HCT116 (cell line): ENCODE data around the gene MARCKS. TPM values are rescaled to one million over a fixed set of nuclear protein-coding genes. Genes with fewer than 3 reads are reported as not detected.

ENCODE experiments used
- ATAC-seq: fragments of 200-7000 bp; cut with Tn5 transposase; 2 replicates; pipeline ENCODE4 v1.9.1; 2020; ENCODE audit warnings: mild to moderate bottlenecking, moderate library complexity
- BruUV-seq: library from RNA; stranded (reverse); fragments of 400-500 nt; replicated peaks from 2 replicates; lab custom pipeline; 2021; lab: Mats Ljungman, UMichigan
- CTCF ChIA-PET: fragments of 300-600 bp; sonication (Branson Sonifier 250); formaldehyde crosslinking; loops from one replicate; lab custom pipeline; 2021; ENCODE audit warnings: antibody characterized with exemption; lab: Charles Lee
- POLR2A ChIA-PET: fragments of 300-600, 350-600 bp; sonication (Branson Sonifier 250); formaldehyde crosslinking; loops from one replicate; lab custom pipeline; 2021; ENCODE audit warnings: antibody characterized with exemption; lab: Charles Lee
- RAD21 ChIA-PET, 2 experiments: fragments of 300-600 bp; sonication (Branson Sonifier 250); formaldehyde crosslinking; loops; one replicate each; lab custom pipeline; 2023; ENCODE audit warnings: low total read pairs in 2 of 2; ENCODE audit not compliant: uncharacterized antibody in 2 of 2, unreplicated experiment in 2 of 2, low non-redundant PET in 1 of 2; lab: Charles Lee
- DNase-seq: peaks from one replicate; pipeline ENCODE4 v3.0.0-alpha.2; 2010; ENCODE audit warnings: low read depth, low spot score
- H2AFZ ChIP-seq: fragments of 200-600 bp; shearing (Covaris generic), sonication (generic); 2 replicates; pipeline ENCODE4 v1.6.1; 2017; ENCODE audit warnings: low read depth, mixed run types, mixed read lengths, antibody characterized with exemption, low read length; ENCODE audit not compliant: poor library complexity, severe bottlenecking
- H3K27ac ChIP-seq: 2 replicates; pipeline ENCODE4 v1.5.1; 2012; ENCODE audit warnings: low read depth, low read length
- H3K27me3 ChIP-seq: fragments of 200-600 bp; sonication (generic); 2 replicates; pipeline ENCODE4 v1.6.1; 2016; ENCODE audit warnings: mixed run types, low read length, mixed read lengths; ENCODE audit not compliant: insufficient read depth
- H3K36me3 ChIP-seq, 2 experiments: fragments of 200-500 bp in 1 of 2; fragments of 200-600 bp in 1 of 2; sonication (Bioruptor generic) in 1 of 2; sonication (generic) in 1 of 2; 2 replicates each; pipeline versions ENCODE4 v1.5.1 to v1.6.1; 2014 to 2016; ENCODE audit warnings: low read length in 2 of 2, inconsistent platforms in 1 of 2, mixed read lengths in 1 of 2, mixed run types in 1 of 2; ENCODE audit not compliant: insufficient read depth in 2 of 2, control insufficient read depth in 1 of 2
- H3K4me1 ChIP-seq, 2 experiments: fragments of 200-600 bp in 1 of 2; sonication (generic) in 1 of 2; 2 replicates each; pipeline versions ENCODE4 v1.5.1 to v1.6.1; 2012 to 2017; ENCODE audit warnings: low read length in 2 of 2, inconsistent platforms in 1 of 2, mild to moderate bottlenecking in 1 of 2, mixed read lengths in 1 of 2, mixed run types in 1 of 2, moderate library complexity in 1 of 2; ENCODE audit not compliant: insufficient read depth in 2 of 2, control insufficient read depth in 1 of 2
- H3K4me2 ChIP-seq: fragments of 200-600 bp; sonication (generic); 2 replicates; pipeline ENCODE4 v1.6.1; 2017; ENCODE audit warnings: mixed run types, low read length, mixed read lengths
- H3K4me3 ChIP-seq, 2 experiments: fragments of 200-600 bp in 1 of 2; sonication (generic) in 1 of 2; replicated peaks in 1 of 2; 2 replicates each; pipeline ENCODE4 v1.5.1; 2011 to 2016; ENCODE audit warnings: low read length in 2 of 2, control low read depth in 1 of 2, low read depth in 1 of 2, mild to moderate bottlenecking in 1 of 2, mixed read lengths in 1 of 2, mixed run types in 1 of 2
- H3K79me2 ChIP-seq: fragments of 200-600 bp; sonication (generic); 2 replicates; pipeline ENCODE4 v1.6.1; 2017; ENCODE audit warnings: mild to moderate bottlenecking, mixed run types, low read length, moderate library complexity, mixed read lengths; ENCODE audit not compliant: insufficient read depth
- H3K9ac ChIP-seq: fragments of 200-600 bp; sonication (generic); 2 replicates; pipeline ENCODE4 v1.6.1; 2016; ENCODE audit warnings: low read length, mixed read lengths
- H3K9me2 ChIP-seq: fragments of 200-600 bp; sonication (generic), shearing (Covaris generic); 2 replicates; pipeline ENCODE4 v1.6.1; 2017; ENCODE audit warnings: mixed run types, mild to moderate bottlenecking, moderate library complexity; ENCODE audit not compliant: insufficient read depth
- H3K9me3 ChIP-seq, 2 experiments: fragments of 200-500 bp in 1 of 2; fragments of 200-600 bp in 1 of 2; sonication (Bioruptor generic) in 1 of 2; sonication (generic) in 1 of 2; 2 replicates each; pipeline ENCODE4 v1.6.1; 2014 to 2017; ENCODE audit warnings: low read length in 2 of 2, mixed read lengths in 2 of 2, inconsistent platforms in 1 of 2, low read depth in 1 of 2, mild to moderate bottlenecking in 1 of 2, mixed run types in 1 of 2, moderate library complexity in 1 of 2; ENCODE audit not compliant: control insufficient read depth in 1 of 2, insufficient read depth in 1 of 2
- H4K20me1 ChIP-seq: fragments of 200-600 bp; sonication (generic), shearing (Covaris generic); 2 replicates; pipeline ENCODE4 v1.6.1; 2017; ENCODE audit warnings: mixed run types, mild to moderate bottlenecking, moderate library complexity; ENCODE audit not compliant: insufficient read depth
- EZH2 ChIP-seq: fragments of 200-600 bp; sonication (generic); IDR thresholded peaks from 2 replicates; pipeline ENCODE4 v1.6.1; 2017; ENCODE audit warnings: antibody characterized with exemption, mixed run types
- EZH2phosphoT487 ChIP-seq: fragments of 200-600 bp; IDR thresholded peaks from 2 replicates; pipeline ENCODE4 v1.6.1; 2018; ENCODE audit warnings: antibody characterized with exemption, borderline replicate concordance
- FOSL1 ChIP-seq: IDR thresholded peaks from 2 replicates; pipeline ENCODE4 v1.6.1; 2012; ENCODE audit warnings: low read depth
- SP1 ChIP-seq: IDR thresholded peaks from 2 replicates; pipeline ENCODE4 v1.6.1; 2012; ENCODE audit warnings: low read depth
- intact Hi-C: fragments of 100-400 bp; cut with micrococcal nuclease; formaldehyde crosslinking; loops from 2 replicates; pipeline ENCODE4 v1.10.0; 2022
- total RNA-seq: library from RNA; stranded (reverse); gene quantifications from one replicate; pipeline ENCODE4 v1.2.1, GENCODE V29; 2021; ENCODE audit not compliant: unreplicated experiment
- TF ChIP-seq, protein P1 (sequence below), 3 experiments: fragments of 200-600 bp in 1 of 3; sonication (generic) in 1 of 3; IDR thresholded peaks in 2 of 3; conservative IDR thresholded peaks in 1 of 3; 2 replicates each; pipeline ENCODE4 v1.5.1; 2012 to 2017; ENCODE audit warnings: low read depth in 2 of 3, low read length in 2 of 3, antibody characterized with exemption in 1 of 3, borderline replicate concordance in 1 of 3, control low read depth in 1 of 3, mild to moderate bottlenecking in 1 of 3, mixed read lengths in 1 of 3, mixed run types in 1 of 3, moderate library complexity in 1 of 3; ENCODE audit not compliant: insufficient read depth in 1 of 3
- TF ChIP-seq, protein P2 (sequence below): IDR thresholded peaks from 2 replicates; pipeline ENCODE4 v1.6.1; 2012; ENCODE audit warnings: low read depth
- TF ChIP-seq, protein P3 (sequence below): IDR thresholded peaks from 2 replicates; pipeline ENCODE4 v1.6.1; 2012

Gene MARCKS
- total RNA-seq, 1 experiment from 2014 or later = 25.7 TPM

DNA sequence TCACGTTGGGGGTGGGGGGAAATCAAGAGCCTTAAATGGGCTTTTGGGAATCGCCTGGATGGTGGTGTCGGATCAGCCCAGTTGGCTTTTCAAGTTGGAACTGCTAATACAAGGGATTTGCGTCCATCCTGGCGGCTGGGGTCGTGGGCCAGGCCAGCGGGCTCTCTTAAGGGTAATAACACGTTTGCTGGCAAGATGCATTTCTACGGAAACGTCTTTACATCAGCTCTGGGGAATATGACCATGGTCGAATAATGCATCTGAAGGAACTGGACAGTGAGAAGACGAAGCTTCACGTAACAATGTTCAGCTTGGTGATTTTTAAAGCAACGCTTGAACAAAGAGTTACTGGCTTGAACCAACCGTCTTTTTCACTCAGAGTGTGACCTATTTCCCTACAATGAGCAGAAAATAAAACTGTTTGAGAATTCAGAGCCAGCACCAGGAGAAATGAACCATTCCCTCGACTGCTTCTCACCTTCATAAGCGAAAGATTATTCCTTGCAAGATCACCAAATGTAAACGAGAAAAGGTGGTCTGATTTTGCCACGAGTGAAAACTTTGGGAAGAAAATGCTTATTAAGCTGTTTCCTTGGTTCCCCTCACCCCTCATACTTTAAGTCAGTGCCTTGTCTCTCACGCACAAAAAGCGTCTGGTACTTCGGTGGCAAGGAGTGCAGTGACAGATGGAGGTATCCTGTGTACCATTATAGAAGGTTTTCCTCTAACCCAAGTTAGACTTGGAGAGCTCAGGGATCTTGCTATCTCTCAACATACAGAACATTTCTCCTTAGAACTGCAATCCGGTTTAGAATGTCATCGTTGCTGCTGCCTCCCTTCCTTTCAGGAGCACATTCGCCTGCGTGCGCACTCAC, 1.4 kb upstream of the MARCKS start (continued):
- TF ChIP-seq, protein P1, sequence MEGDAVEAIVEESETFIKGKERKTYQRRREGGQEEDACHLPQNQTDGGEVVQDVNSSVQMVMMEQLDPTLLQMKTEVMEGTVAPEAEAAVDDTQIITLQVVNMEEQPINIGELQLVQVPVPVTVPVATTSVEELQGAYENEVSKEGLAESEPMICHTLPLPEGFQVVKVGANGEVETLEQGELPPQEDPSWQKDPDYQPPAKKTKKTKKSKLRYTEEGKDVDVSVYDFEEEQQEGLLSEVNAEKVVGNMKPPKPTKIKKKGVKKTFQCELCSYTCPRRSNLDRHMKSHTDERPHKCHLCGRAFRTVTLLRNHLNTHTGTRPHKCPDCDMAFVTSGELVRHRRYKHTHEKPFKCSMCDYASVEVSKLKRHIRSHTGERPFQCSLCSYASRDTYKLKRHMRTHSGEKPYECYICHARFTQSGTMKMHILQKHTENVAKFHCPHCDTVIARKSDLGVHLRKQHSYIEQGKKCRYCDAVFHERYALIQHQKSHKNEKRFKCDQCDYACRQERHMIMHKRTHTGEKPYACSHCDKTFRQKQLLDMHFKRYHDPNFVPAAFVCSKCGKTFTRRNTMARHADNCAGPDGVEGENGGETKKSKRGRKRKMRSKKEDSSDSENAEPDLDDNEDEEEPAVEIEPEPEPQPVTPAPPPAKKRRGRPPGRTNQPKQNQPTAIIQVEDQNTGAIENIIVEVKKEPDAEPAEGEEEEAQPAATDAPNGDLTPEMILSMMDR (IDR thresholded peaks at IDR 0.05 in 2 of 3, conservative IDR thresholded peaks at IDR 0.05 in 1 of 3; ENCODE audit: borderline replicate concordance in 1 of 3, insufficient read depth in 1 of 3, low read depth in 2 of 3, low read length in 2 of 3) = no peak
- TF ChIP-seq SP1 (no peak), EZH2phosphoT487 (no peak), FOSL1 (no peak)
- TF ChIP-seq, protein P2, sequence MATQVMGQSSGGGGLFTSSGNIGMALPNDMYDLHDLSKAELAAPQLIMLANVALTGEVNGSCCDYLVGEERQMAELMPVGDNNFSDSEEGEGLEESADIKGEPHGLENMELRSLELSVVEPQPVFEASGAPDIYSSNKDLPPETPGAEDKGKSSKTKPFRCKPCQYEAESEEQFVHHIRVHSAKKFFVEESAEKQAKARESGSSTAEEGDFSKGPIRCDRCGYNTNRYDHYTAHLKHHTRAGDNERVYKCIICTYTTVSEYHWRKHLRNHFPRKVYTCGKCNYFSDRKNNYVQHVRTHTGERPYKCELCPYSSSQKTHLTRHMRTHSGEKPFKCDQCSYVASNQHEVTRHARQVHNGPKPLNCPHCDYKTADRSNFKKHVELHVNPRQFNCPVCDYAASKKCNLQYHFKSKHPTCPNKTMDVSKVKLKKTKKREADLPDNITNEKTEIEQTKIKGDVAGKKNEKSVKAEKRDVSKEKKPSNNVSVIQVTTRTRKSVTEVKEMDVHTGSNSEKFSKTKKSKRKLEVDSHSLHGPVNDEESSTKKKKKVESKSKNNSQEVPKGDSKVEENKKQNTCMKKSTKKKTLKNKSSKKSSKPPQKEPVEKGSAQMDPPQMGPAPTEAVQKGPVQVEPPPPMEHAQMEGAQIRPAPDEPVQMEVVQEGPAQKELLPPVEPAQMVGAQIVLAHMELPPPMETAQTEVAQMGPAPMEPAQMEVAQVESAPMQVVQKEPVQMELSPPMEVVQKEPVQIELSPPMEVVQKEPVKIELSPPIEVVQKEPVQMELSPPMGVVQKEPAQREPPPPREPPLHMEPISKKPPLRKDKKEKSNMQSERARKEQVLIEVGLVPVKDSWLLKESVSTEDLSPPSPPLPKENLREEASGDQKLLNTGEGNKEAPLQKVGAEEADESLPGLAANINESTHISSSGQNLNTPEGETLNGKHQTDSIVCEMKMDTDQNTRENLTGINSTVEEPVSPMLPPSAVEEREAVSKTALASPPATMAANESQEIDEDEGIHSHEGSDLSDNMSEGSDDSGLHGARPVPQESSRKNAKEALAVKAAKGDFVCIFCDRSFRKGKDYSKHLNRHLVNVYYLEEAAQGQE = no peak

DNA sequence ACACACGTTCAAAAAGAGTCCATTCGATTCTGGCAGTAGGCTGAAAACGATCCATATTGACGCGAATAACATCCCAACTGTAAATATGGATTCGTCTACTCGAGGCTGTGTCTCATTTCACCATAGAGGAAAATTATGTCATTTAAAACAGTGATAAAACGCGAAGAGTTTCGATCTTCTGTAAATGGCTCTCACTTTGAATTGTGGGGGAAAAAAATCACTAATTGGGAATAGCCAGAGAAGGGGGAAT, 845 bp upstream of the MARCKS start:
- Histone ChIP-seq H3K9me3 (no peaks in the 10 kb centered on the region), H3K9me2 (no peaks in the 10 kb centered on the region), H3K27ac (no peak overlapping the region), H3K9ac (peak overlapping the region; percentile 99), H3K4me1 (peaks cover 11 to 28% of the 10 kb centered on the region in 2 experiments; a peak in 3 of 4 replicates), H3K79me2 (peaks cover 31% of the 10 kb centered on the region), H3K4me3 (peak overlapping the region in 1 of 2 experiments; percentile 98; a peak in 2 of 4 replicates), H3K36me3 (peaks cover 0 to 6% of the 10 kb centered on the region in 2 experiments; a peak in 3 of 4 replicates), H2AFZ (peak overlapping the region; percentile 65), H4K20me1 (no peaks in the 10 kb centered on the region), H3K27me3 (no peaks in the 10 kb centered on the region), H3K4me2 (peak overlapping the region; percentile 99)
- ATAC-seq (no peak), DNase-seq (no peak)
- RAD21 ChIA-PET = no interaction called here
- CTCF ChIA-PET = no interaction called here
- intact Hi-C loops = loop anchor here (5.0 kb wide), 3 partner anchors 224 to 504 kb away; no protein-coding TSS in a partner anchor
- no TSS peak for BruUV-seq
- POLR2A ChIA-PET = no interaction called here
- TF ChIP-seq, protein P3, sequence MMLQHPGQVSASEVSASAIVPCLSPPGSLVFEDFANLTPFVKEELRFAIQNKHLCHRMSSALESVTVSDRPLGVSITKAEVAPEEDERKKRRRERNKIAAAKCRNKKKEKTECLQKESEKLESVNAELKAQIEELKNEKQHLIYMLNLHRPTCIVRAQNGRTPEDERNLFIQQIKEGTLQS = no peak
- TF ChIP-seq EZH2 = no peak
